ENCODE measurements around the gene MRPL4.

MRPL4 gene

DNA sequence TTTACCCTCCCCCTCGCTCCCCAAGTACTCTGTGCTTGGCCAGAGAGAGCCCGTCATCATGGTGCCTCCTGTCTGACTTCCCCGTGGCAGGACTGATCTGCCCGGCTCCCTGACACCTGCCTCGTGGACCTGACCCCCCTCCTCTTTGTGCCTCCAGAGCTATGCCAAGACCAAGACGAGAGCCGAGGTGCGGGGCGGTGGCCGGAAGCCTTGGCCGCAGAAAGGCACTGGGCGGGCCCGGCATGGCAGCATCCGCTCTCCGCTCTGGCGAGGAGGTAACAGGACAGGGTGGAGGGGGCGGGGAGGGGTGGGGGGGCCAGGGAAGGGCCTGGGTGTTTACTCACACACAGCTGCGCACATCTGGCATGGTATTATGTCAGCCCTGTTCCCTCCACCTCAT, 4.5 kb downstream of the MRPL4 start:
- no peaks in the 10 kb centered on the region for H3K9me2 ChIP-seq (ENCODE audit: low read depth, low read length)
- H3K4me1 ChIP-seq (ENCODE audit: insufficient read depth, low read length, severe bottlenecking): peaks cover 12% of the 10 kb centered on the region
- H3K9ac ChIP-seq (ENCODE audit: low read length): no peak overlapping the region
- no peaks in the 10 kb centered on the region for H3K9me3 ChIP-seq (ENCODE audit: low read length)
- peaks cover 8% of the 10 kb centered on the region for H3K79me2 ChIP-seq (ENCODE audit: insufficient read depth, low read length)
- H3K4me2 ChIP-seq (ENCODE audit: low read length): no peak overlapping the region
- H3F3A ChIP-seq (ENCODE audit: insufficient read depth, low read length): no peaks in the 10 kb centered on the region
- no peak overlapping the region for H2AFZ ChIP-seq (ENCODE audit: low read length)
- TF ChIP-seq EZH2 (IDR thresholded peaks at IDR 0.05; ENCODE audit: borderline replicate concordance, low read length): no peak
- TF ChIP-seq, protein P1, sequence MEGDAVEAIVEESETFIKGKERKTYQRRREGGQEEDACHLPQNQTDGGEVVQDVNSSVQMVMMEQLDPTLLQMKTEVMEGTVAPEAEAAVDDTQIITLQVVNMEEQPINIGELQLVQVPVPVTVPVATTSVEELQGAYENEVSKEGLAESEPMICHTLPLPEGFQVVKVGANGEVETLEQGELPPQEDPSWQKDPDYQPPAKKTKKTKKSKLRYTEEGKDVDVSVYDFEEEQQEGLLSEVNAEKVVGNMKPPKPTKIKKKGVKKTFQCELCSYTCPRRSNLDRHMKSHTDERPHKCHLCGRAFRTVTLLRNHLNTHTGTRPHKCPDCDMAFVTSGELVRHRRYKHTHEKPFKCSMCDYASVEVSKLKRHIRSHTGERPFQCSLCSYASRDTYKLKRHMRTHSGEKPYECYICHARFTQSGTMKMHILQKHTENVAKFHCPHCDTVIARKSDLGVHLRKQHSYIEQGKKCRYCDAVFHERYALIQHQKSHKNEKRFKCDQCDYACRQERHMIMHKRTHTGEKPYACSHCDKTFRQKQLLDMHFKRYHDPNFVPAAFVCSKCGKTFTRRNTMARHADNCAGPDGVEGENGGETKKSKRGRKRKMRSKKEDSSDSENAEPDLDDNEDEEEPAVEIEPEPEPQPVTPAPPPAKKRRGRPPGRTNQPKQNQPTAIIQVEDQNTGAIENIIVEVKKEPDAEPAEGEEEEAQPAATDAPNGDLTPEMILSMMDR (IDR thresholded peaks at IDR 0.05; ENCODE audit: low read length): no peak
- H3K27ac ChIP-seq (ENCODE audit: low read depth, low read length, poor library complexity, severe bottlenecking): no peak overlapping the region
- peaks cover 63% of the 10 kb centered on the region for H3K36me3 ChIP-seq (ENCODE audit: insufficient read depth, low read length)
- no peak overlapping the region for H3K4me3 ChIP-seq (ENCODE audit: low read depth, low read length, poor library complexity, severe bottlenecking)
- no peaks in the 10 kb centered on the region for H4K20me1 ChIP-seq (ENCODE audit: insufficient read depth, low read length)
- H3K27me3 ChIP-seq (ENCODE audit: insufficient read depth, low read length): no peaks in the 10 kb centered on the region

DNA sequence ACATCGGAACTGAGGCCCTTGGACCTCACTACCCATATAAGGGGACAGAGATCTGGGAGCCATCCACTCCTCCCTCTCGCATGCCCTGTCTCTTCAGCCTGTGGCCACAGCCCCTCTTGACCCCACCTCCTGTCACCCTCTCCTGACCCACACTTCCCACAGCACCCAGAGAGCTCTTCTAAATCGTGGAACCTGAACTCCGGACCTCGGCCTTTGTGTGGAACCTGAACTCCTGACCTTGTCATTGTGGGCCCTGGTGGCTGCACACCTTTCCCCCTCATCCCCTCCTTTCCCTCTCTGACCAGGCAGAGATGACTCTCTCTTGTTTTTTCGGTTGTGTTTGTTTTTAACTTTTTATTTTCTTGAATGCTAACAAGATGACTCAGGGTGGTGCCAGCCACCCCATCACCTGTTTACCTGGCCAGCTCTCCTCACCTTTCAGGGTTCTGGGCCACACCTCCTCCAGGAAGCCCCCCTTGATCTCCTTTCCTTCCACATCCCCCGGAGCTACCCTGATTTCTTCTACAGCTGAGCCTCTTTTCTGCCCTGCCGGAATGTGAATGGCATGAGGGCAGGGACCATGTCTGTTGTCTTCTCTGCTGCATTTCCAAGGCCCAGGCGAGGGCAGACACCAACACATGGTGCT, 5.1 kb downstream of the MRPL4 start:
- no peaks in the 10 kb centered on the region for H3K9me2 ChIP-seq (ENCODE audit: low read depth, low read length)
- peaks cover 63% of the 10 kb centered on the region for H3K36me3 ChIP-seq (ENCODE audit: insufficient read depth, low read length)
- peaks cover 12% of the 10 kb centered on the region for H3K4me1 ChIP-seq (ENCODE audit: insufficient read depth, low read length, severe bottlenecking)
- no peak overlapping the region for H2AFZ ChIP-seq (ENCODE audit: low read length)
- TF ChIP-seq, protein P1 (IDR thresholded peaks at IDR 0.05; ENCODE audit: low read length): no peak
- TF ChIP-seq EZH2 (IDR thresholded peaks at IDR 0.05; ENCODE audit: borderline replicate concordance, low read length): no peak
- H3K9me3 ChIP-seq (ENCODE audit: low read length): no peaks in the 10 kb centered on the region
- no peak overlapping the region for H3K4me2 ChIP-seq (ENCODE audit: low read length)
- no peak overlapping the region for H3K9ac ChIP-seq (ENCODE audit: low read length)
- no peak overlapping the region for H3K27ac ChIP-seq (ENCODE audit: low read depth, low read length, poor library complexity, severe bottlenecking)
- H3K79me2 ChIP-seq (ENCODE audit: insufficient read depth, low read length): peaks cover 8% of the 10 kb centered on the region
- no peaks in the 10 kb centered on the region for H3K27me3 ChIP-seq (ENCODE audit: insufficient read depth, low read length)
- H4K20me1 ChIP-seq (ENCODE audit: insufficient read depth, low read length): no peaks in the 10 kb centered on the region
- no peak overlapping the region for H3K4me3 ChIP-seq (ENCODE audit: low read depth, low read length, poor library complexity, severe bottlenecking)
- H3F3A ChIP-seq (ENCODE audit: insufficient read depth, low read length): no peaks in the 10 kb centered on the region

DNA sequence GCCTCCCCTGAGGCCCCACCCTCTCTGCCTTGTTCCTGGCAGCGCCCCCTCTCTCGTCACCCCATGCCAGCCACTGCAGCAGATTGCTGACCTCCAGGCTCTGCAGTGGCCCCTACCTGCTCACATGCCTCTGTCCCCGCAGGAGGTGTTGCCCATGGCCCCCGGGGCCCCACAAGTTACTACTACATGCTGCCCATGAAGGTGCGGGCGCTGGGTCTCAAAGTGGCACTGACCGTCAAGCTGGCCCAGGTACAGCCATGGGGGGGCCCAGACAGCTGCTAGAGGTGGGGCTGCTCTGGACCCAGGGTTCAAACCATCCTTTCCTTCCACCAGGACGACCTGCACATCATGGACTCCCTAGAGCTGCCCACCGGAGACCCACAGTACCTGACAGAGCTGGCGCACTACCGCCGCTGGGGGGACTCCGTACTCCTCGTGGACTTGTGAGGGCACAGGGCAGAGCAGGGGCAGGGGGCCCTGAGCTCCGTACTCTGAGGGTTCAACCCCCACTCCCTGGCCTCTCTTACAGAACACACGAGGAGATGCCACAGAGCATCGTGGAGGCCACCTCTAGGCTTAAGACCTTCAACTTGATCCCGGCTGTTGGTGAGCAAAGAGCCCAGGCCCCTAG, 6.2 kb downstream of the MRPL4 start:
- peaks cover 63% of the 10 kb centered on the region for H3K36me3 ChIP-seq (ENCODE audit: insufficient read depth, low read length)
- no peaks in the 10 kb centered on the region for H3K9me3 ChIP-seq (ENCODE audit: low read length)
- TF ChIP-seq, protein P1 (IDR thresholded peaks at IDR 0.05; ENCODE audit: low read length): no peak
- no peak for TF ChIP-seq EZH2 (IDR thresholded peaks at IDR 0.05; ENCODE audit: borderline replicate concordance, low read length)
- no peaks in the 10 kb centered on the region for H4K20me1 ChIP-seq (ENCODE audit: insufficient read depth, low read length)
- no peak overlapping the region for H3K27ac ChIP-seq (ENCODE audit: low read depth, low read length, poor library complexity, severe bottlenecking)
- H3F3A ChIP-seq (ENCODE audit: insufficient read depth, low read length): no peaks in the 10 kb centered on the region
- H3K79me2 ChIP-seq (ENCODE audit: insufficient read depth, low read length): no peaks in the 10 kb centered on the region
- H3K9me2 ChIP-seq (ENCODE audit: low read depth, low read length): no peaks in the 10 kb centered on the region
- H3K27me3 ChIP-seq (ENCODE audit: insufficient read depth, low read length): no peaks in the 10 kb centered on the region
- no peak overlapping the region for H3K4me3 ChIP-seq (ENCODE audit: low read depth, low read length, poor library complexity, severe bottlenecking)
- no peak overlapping the region for H2AFZ ChIP-seq (ENCODE audit: low read length)
- peaks cover 5% of the 10 kb centered on the region for H3K4me1 ChIP-seq (ENCODE audit: insufficient read depth, low read length, severe bottlenecking)
- no peak overlapping the region for H3K9ac ChIP-seq (ENCODE audit: low read length)
- no peak overlapping the region for H3K4me2 ChIP-seq (ENCODE audit: low read length)

Data from OCI-LY1 (cell line).